ACC112 (cell line): Measurements from ENCODE around the gene PLOD1.
"Not testable (repeated sequence)": the region's sequence is repeated elsewhere in the genome, so short reads cannot be mapped to it uniquely, and the experiment has no call there.

Experiments used
- H2AFZ ChIP-seq: fragments of 200-600 bp; sonication (generic); one replicate; pipeline ENCODE4 v1.6.0; 2017; ENCODE audit warnings: antibody characterized with exemption, low read length; ENCODE audit not compliant: unreplicated experiment
- H3K27ac ChIP-seq: fragments of 200-600 bp; sonication (generic); 2 replicates; pipeline ENCODE4 v1.5.1; 2014; ENCODE audit warnings: low read depth, mild to moderate bottlenecking, antibody characterized with exemption, low read length, moderate library complexity
- H3K27me3 ChIP-seq: fragments of 200-600 bp; sonication (generic); 2 replicates; pipeline ENCODE4 v1.6.1; 2014; ENCODE audit warnings: mild to moderate bottlenecking, antibody characterized with exemption, low read length, moderate library complexity, mixed read lengths; ENCODE audit not compliant: insufficient read depth
- H3K36me3 ChIP-seq: fragments of 200-600 bp; sonication (generic); 2 replicates; pipeline ENCODE4 v1.6.1; 2016; ENCODE audit warnings: mild to moderate bottlenecking, antibody characterized with exemption, low read length, moderate library complexity, mixed read lengths; ENCODE audit not compliant: insufficient read depth
- H3K4me1 ChIP-seq: fragments of 200-600 bp; sonication (generic); one replicate; pipeline ENCODE4 v1.6.1; 2016; ENCODE audit warnings: low read length, mixed read lengths; ENCODE audit not compliant: insufficient read depth, unreplicated experiment, control insufficient read depth
- H3K4me3 ChIP-seq: fragments of 200-600 bp; sonication (generic); 2 replicates; pipeline ENCODE4 v1.5.1; 2014; ENCODE audit warnings: mild to moderate bottlenecking, low read depth, low read length
- H3K79me2 ChIP-seq: fragments of 200-600 bp; sonication (generic); one replicate; pipeline ENCODE4 v1.6.0; 2016; ENCODE audit warnings: low read length; ENCODE audit not compliant: control insufficient read depth, unreplicated experiment, insufficient read depth

PLOD1 gene

DNA sequence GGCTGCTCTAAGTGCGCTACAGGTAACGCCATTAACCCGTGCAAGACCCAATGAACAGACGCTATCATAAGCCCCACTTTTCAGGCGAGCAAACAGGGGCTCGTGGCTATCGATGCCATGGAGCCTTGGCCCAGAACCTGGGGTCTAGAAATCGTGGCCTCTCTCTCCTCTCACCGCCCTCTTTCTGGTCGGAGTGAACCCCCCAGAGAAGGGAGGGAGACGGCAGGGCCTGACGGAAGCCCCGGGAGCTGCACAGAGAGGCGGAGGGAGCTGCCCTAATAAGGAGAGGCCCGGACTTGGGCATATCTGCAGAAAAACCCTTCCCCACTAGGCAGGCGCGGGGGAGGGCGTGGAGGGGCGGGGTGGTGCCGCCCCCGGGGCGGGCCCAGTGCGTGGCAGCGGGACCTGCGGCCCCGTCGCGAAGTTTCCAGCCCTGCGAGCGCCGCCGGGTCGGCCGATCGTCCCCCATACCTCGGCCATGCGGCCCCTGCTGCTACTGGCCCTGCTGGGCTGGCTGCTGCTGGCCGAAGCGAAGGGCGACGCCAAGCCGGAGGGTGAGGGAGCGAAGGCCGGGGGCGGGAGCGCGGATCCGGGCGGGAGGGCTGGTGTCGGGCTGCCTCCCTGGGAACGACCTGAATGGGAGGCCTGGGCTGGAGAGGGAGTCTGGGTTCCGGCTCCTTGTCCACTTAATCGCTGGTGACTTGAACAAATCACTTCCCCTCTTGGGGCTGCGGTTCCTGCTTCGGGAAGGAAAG, at the start of gene PLOD1:
Gene PLOD1 (plus strand): TSS at position 416 of the 755 bp plus-strand sequence. CDS start 63 bp downstream, at position 479.
- H3K79me2 ChIP-seq = peaks cover 48% of the 10 kb centered on the region
- H3K36me3 ChIP-seq = no peaks in the 10 kb centered on the region
- peak within 1 kb of the TSS; percentile 30 for H3K27ac ChIP-seq
- H3K4me3 ChIP-seq = peak within 1 kb of the TSS; percentile 89
- H2AFZ ChIP-seq = peak within 1 kb of the TSS; percentile 95
- peaks cover 44% of the 10 kb centered on the region for H3K4me1 ChIP-seq
- H3K27me3 ChIP-seq = no peaks in the 10 kb centered on the region

DNA sequence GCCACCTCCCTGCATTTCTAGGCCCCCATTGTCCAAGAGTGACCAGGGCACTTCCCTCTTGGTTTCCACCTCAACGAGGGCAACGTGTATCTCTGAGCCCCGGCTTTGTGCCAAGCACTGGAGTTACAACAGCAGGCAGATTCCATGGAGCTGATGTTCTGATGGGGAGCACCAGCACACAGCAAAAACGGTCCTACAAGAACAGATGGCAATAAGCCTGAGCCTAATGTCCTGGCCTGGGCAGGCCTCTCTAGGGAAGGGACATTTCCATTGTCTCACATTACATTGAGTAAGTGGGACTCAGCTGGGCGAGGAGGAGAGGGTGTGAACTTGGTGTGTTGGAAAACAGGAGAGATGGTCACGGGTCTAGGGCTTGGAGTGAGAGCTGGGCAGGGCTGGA, 48.6 kb upstream of the PLOD1 start:
- Histone ChIP-seq H3K79me2 (no peaks in the 10 kb centered on the region), H2AFZ (no peak overlapping the region), H3K27ac (no peak overlapping the region), H3K4me1 (no peaks in the 10 kb centered on the region), H3K36me3 (no peaks in the 10 kb centered on the region), H3K27me3 (peaks cover 23% of the 10 kb centered on the region), H3K4me3 (no peak overlapping the region)

- Histone ChIP-seq H3K79me2 (no peaks in the 10 kb centered on the region), H3K4me3 (no peak overlapping the region), H3K27ac (no peak overlapping the region), H3K36me3 (no peaks in the 10 kb centered on the region), H3K27me3 (peaks cover 27% of the 10 kb centered on the region), H3K4me1 (no peaks in the 10 kb centered on the region), H2AFZ (no peak overlapping the region)
These were observed 47.4 kb upstream of the PLOD1 start for GRCh38 chr1:11886986-11887665.

DNA sequence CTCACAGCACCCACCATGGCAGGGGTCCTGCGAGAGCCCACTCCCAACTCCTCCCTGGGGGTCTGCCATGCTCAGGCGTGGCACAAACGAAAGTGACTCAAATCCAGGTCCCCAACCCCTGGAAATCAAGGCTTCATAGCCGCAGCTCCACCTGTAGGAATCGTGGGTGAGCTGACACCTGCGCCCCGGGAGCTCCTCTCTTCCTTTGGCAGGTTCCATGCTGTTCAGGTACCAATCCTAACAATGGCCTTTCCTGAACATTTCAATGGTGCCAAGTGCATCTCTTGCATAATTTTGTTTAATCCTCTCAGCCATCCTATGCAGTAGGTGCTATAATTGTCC, 46.9 kb upstream of the PLOD1 start:
- no peaks in the 10 kb centered on the region for H3K79me2 ChIP-seq
- no peak overlapping the region for H2AFZ ChIP-seq
- H3K27me3 ChIP-seq = peaks cover 30% of the 10 kb centered on the region
- no peak overlapping the region for H3K27ac ChIP-seq
- no peak overlapping the region for H3K4me3 ChIP-seq
- H3K36me3 ChIP-seq = no peaks in the 10 kb centered on the region
- H3K4me1 ChIP-seq = no peaks in the 10 kb centered on the region

DNA sequence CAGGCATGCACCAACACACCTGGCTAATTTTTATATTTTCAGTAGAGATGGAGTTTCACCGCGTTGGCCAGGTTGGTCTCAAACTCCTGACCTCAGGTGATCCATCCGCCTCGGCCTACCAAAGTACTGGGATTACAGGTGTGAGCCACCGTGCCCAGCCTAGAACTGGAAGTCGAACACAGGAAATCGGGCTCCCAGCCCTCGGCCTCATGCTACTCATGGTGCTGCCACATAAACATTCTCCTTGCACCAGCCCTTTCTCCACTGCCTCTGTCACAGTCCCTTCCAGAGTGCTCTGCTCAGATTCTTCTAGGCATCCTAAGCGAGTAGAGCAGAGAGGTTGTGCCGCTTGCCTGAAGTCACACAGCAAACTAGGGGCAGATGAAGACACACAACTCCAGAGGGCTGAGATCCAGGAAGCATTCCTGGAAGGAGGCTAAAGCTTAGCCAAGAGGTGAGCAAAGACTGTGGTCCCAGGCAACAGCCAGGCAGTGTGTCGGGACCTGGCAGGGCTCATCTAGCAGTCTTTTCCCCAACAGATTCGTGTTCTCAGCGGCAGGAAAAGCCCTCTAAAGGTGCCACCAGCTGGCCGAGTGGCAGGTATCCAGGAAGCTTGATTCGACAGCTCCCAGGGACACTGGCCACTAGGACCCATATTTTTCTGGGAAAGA, 46.2 kb upstream of the PLOD1 start:
- no peak overlapping the region for H3K4me3 ChIP-seq
- H2AFZ ChIP-seq = no peak overlapping the region
- no peaks in the 10 kb centered on the region for H3K79me2 ChIP-seq
- no peaks in the 10 kb centered on the region for H3K4me1 ChIP-seq
- peaks cover 24% of the 10 kb centered on the region for H3K27me3 ChIP-seq
- no peak overlapping the region for H3K27ac ChIP-seq
- no peaks in the 10 kb centered on the region for H3K36me3 ChIP-seq

DNA sequence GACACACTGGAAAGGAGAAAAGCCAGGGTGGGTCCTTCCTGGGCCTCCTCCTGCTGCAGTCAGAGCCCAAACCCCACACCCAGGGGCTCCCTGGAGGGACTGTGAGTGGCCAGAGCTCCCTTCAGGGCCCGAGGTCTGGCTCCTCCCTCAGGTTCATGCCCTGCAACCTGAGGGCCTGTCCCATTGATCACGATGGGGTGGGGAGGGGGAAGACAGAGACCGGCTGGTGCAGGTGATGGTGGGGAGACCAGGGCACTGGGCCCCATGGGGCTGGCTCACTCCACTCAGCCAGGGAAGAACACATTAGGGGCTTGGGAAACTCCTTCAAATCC, 45.7 kb upstream of the PLOD1 start:
- H3K27me3 ChIP-seq = peaks cover 19% of the 10 kb centered on the region
- no peaks in the 10 kb centered on the region for H3K4me1 ChIP-seq
- H3K36me3 ChIP-seq = no peaks in the 10 kb centered on the region
- H3K79me2 ChIP-seq = no peaks in the 10 kb centered on the region
- H2AFZ ChIP-seq = no peak overlapping the region
- no peak overlapping the region for H3K27ac ChIP-seq
- H3K4me3 ChIP-seq = no peak overlapping the region

GRCh38 chr1:11891433-11892186, 42.9 kb upstream of the PLOD1 start:
- no peaks in the 10 kb centered on the region for H3K79me2 ChIP-seq
- H3K36me3 ChIP-seq = no peaks in the 10 kb centered on the region
- H3K4me1 ChIP-seq = no peaks in the 10 kb centered on the region
- H2AFZ ChIP-seq = no peak overlapping the region
- H3K27ac ChIP-seq = no peak overlapping the region
- peaks cover 19% of the 10 kb centered on the region for H3K27me3 ChIP-seq
- H3K4me3 ChIP-seq = no peak overlapping the region

DNA sequence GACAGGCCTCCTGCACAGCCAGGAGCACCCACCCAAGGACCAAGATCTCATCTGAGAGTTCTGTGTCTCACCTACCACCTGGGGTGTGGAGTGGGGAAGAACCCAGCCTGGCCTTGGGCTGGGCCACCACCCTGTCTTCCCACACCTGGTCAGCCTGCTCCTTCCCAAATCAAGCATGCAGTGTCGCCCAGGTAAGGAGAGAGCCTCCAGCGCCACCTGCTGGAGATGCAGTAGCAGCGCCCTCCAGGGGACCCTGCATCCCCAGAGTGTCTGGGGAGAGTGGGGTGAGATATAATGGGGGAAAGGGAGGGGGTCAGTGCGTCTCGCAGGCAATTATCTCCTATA, 40.6 kb upstream of the PLOD1 start:
- no peak overlapping the region for H3K4me3 ChIP-seq

DNA sequence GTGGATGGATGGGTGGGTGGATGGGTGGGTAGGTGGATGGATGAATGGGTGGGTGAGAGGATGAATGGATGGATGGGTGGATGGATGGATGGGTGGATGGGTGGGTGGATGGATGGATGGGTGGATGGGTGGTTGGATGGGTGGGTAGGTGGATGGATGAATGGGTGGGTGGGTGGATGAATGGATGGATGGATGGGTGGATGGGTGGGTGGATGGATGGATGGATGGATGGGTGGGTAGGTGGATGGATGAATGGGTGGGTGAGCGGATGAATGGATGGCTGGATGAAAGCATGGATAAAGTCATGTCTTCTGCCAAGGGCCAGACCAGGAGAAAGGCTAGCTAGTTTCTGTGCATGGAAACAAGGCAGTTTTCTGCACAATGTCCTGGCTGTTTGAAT, 40.0 kb upstream of the PLOD1 start:
- H3K4me3 ChIP-seq, H3K36me3 ChIP-seq, H3K27ac ChIP-seq, H2AFZ ChIP-seq, H3K79me2 ChIP-seq, H3K4me1 ChIP-seq: not testable (repeated sequence)
- peaks cover 36% of the 10 kb centered on the region for H3K27me3 ChIP-seq

More for the DNA sequence above, 40.6 kb upstream of the PLOD1 start:
- Histone ChIP-seq H3K4me1 (no peaks in the 10 kb centered on the region), H2AFZ (no peak overlapping the region), H3K36me3 (no peaks in the 10 kb centered on the region), H3K79me2 (no peaks in the 10 kb centered on the region), H3K27me3 (peaks cover 31% of the 10 kb centered on the region), H3K27ac (no peak overlapping the region)

GRCh38 chr1:11898086-11898785, 36.3 kb upstream of the PLOD1 start:
- H2AFZ ChIP-seq = no peak overlapping the region
- H3K27me3 ChIP-seq = peaks cover 34% of the 10 kb centered on the region
- no peak overlapping the region for H3K4me3 ChIP-seq

More at GRCh38 chr1:11898086-11898785, 36.3 kb upstream of the PLOD1 start:
- Histone ChIP-seq H3K36me3 (no peaks in the 10 kb centered on the region), H3K79me2 (no peaks in the 10 kb centered on the region), H3K4me1 (no peaks in the 10 kb centered on the region), H3K27ac (no peak overlapping the region)
